Upper lobe of left lung (tissue), 6 donors: ENCODE data around the gene IKZF2. TPM values are rescaled to one million over a fixed set of nuclear protein-coding genes. Genes with fewer than 3 reads are reported as not detected.

ENCODE experiments used
- ATAC-seq, 2 donors: fragments of 200-7000 bp; cut with Tn5 transposase; one replicate each; pipeline ENCODE4 v1.9.1; 2022; ENCODE audit warnings: mild to moderate bottlenecking in 2 of 2, moderate library complexity in 2 of 2; ENCODE audit not compliant: low FRiP score in 2 of 2
- DNase-seq, 2 donors: peaks; one replicate each; pipeline ENCODE4 v3.0.0-alpha.2; 2019 to 2020
- H3K27ac ChIP-seq, 4 donors: fragments of 200-600 bp; sonication (generic); one replicate each; pipeline ENCODE4 v1.5.1; 2016 to 2019
- H3K27me3 ChIP-seq, 4 donors: fragments of 200-600 bp; sonication (generic); one replicate each; pipeline ENCODE4 v1.5.1; 2017 to 2019
- H3K36me3 ChIP-seq, 4 donors: fragments of 200-600 bp; sonication (generic); one replicate each; pipeline ENCODE4 v1.5.1; 2016 to 2019
- H3K4me1 ChIP-seq, 4 donors: fragments of 200-600 bp; sonication (generic); one replicate each; pipeline ENCODE4 v1.5.1; 2018 to 2019
- H3K4me3 ChIP-seq, 4 donors: fragments of 200-600 bp; sonication (generic); one replicate each; pipeline ENCODE4 v1.5.1; 2017 to 2019; ENCODE audit warnings: mild to moderate bottlenecking in 2 of 4, moderate library complexity in 1 of 4
- H3K9me3 ChIP-seq, 4 donors: fragments of 200-600 bp; sonication (generic); one replicate each; pipeline ENCODE4 v1.5.1; 2018 to 2019
- EP300 ChIP-seq, 4 donors: sonication (generic); formaldehyde crosslinking; IDR thresholded peaks; one replicate each; pipeline ENCODE4 v1.5.1; 2017; ENCODE audit warnings: antibody characterized with exemption in 4 of 4, control low read depth in 2 of 4
- POLR2A ChIP-seq, 4 donors: fragments of 450-650 bp; IDR thresholded peaks; one replicate each; pipeline ENCODE4 v1.5.1; 2016 to 2017; ENCODE audit warnings: antibody characterized with exemption in 4 of 4, mild to moderate bottlenecking in 2 of 4
- POLR2AphosphoS5 ChIP-seq, 2 donors: sonication (generic); formaldehyde crosslinking; IDR thresholded peaks; one replicate each; pipeline ENCODE4 v1.5.1; 2017; ENCODE audit warnings: antibody characterized with exemption in 2 of 2
- WGBS, 2 donors: methylation state at CpG; one replicate each; pipeline ENCODE4 v1.1.5; 2017 to 2018; 5-methylcytosine and 5-hydroxymethylcytosine counted together
- total RNA-seq, 6 donors: library from RNA; depleted of rRNA in 4 of 6; stranded (reverse); fragments of >200 nt in 4 of 6; gene quantifications; one replicate each; pipeline versions ENCODE4 v1.1.0 to v1.2.1, GENCODE V29; 2016 to 2021
- TF ChIP-seq, protein P1 (sequence below), 6 experiments: fragments of 450-650 bp in 4 of 6; fragments of 200-600 bp in 2 of 6; sonication (generic) in 2 of 6; IDR thresholded peaks; one replicate each; pipeline ENCODE4 v1.5.1; 2016 to 2019; ENCODE audit warnings: antibody characterized with exemption in 6 of 6
- donor health status: DM: no; HTN: no; CAD: no; lungs with moderate emphysema.
- donor health status: DM: no; HTN: yes; CAD: no; lungs with severe emphysema.

Gene IKZF2
- total RNA-seq, 6 donors from 2014 or later = 10.4 to 35.7 (median 13.5) TPM

DNA sequence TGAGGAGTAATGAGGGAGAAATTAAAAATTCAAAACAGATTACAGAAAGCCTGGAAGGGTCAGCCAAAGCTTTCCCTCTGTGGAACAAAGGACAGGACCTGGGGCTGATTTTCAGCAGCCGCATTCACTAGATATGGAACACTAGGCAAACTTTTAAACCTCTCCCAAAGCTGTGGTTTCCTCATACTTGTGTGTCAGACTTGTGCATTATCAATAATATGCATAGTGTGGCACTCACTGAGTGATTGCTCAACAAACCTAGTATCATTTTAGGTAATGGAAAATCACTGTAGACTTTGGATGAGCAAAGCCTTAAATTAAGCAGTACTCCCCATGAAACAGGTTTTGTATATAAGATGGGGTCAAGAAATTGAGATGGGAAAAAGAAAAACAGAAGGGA is 26.3 kb upstream of the IKZF2 start:
- ATAC-seq (no peak), DNase-seq (no peak)
- Histone ChIP-seq H3K36me3 (no peaks in the 10 kb centered on the region), H3K27me3 (no peaks in the 10 kb centered on the region), H3K27ac (no peak overlapping the region), H3K4me1 (no peaks in the 10 kb centered on the region), H3K9me3 (no peaks in the 10 kb centered on the region), H3K4me3 (no peak overlapping the region)
- 75 to 82% methylated on average over 1 of the region's 1 CpG for WGBS, 2 donors
- TF ChIP-seq EP300 (IDR thresholded peaks at IDR 0.05) (no peak), POLR2A (IDR thresholded peaks at IDR 0.05) (no peak), POLR2AphosphoS5 (IDR thresholded peaks at IDR 0.05) (no peak)
- TF ChIP-seq, protein P1, sequence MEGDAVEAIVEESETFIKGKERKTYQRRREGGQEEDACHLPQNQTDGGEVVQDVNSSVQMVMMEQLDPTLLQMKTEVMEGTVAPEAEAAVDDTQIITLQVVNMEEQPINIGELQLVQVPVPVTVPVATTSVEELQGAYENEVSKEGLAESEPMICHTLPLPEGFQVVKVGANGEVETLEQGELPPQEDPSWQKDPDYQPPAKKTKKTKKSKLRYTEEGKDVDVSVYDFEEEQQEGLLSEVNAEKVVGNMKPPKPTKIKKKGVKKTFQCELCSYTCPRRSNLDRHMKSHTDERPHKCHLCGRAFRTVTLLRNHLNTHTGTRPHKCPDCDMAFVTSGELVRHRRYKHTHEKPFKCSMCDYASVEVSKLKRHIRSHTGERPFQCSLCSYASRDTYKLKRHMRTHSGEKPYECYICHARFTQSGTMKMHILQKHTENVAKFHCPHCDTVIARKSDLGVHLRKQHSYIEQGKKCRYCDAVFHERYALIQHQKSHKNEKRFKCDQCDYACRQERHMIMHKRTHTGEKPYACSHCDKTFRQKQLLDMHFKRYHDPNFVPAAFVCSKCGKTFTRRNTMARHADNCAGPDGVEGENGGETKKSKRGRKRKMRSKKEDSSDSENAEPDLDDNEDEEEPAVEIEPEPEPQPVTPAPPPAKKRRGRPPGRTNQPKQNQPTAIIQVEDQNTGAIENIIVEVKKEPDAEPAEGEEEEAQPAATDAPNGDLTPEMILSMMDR (IDR thresholded peaks at IDR 0.05) = no peak

DNA sequence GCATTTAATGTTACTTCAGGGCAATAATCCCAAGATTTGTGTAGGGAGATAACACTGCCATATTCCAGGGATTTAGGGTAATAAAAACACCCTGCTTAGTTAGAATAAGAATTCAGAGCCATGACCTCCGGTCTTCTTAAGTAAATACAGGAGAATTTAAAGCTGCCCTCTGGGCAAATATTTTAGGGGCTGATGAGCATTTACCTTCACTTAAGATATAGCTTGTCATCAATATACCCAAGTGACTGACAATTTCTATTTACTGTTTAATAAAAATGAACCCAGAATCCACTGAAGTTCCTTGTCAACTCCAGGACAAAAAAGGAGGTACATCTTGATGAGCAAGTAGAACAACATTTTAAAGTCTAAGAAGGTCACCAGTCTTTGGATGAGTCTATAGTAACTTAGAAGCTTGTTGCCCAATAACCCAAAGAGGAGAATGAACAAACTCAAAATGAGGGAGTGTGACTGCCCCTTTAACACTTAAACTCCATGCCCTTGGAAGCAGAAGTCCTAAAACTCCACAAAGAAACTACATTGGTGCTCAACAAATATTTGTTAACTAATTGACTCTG is 24.3 kb upstream of the IKZF2 start:
- H3K9me3 ChIP-seq = no peaks in the 10 kb centered on the region
- H3K27me3 ChIP-seq = no peaks in the 10 kb centered on the region
- no peaks in the 10 kb centered on the region for H3K36me3 ChIP-seq
- ATAC-seq (no peak), DNase-seq (no peak)
- no peaks in the 10 kb centered on the region for H3K4me1 ChIP-seq
- no peak overlapping the region for H3K27ac ChIP-seq
- whole genome bisulfite sequencing, 2 donors = 73 to 79% methylated on average over 1 of the region's 1 CpG
- TF ChIP-seq, protein P1 (IDR thresholded peaks at IDR 0.05) = no peak
- TF ChIP-seq POLR2A (IDR thresholded peaks at IDR 0.05) (no peak), POLR2AphosphoS5 (IDR thresholded peaks at IDR 0.05) (no peak), EP300 (IDR thresholded peaks at IDR 0.05) (no peak)
- no peak overlapping the region for H3K4me3 ChIP-seq

DNA sequence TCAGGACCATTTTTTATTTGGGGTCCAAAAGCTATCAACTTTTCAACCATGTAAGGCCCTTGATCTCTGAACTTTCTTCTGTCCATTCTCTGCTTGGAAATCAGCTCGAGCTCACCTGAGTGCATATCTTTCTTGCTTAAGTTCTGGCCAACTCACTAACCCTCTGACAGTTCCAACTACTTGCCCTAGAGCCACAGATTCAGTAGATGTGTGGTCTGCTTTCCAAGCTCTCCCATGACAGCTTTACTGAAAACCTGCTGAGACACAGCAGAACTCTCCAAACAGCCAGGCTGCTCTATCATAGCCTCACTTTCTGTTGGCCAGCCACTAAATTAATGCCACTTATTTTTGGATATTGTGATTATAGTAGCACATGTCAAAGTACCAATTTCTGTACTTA is 21.2 kb upstream of the IKZF2 start:
- Histone ChIP-seq H3K4me1 (no peaks in the 10 kb centered on the region), H3K27me3 (no peaks in the 10 kb centered on the region), H3K9me3 (no peaks in the 10 kb centered on the region), H3K36me3 (no peaks in the 10 kb centered on the region), H3K27ac (no peak overlapping the region), H3K4me3 (no peak overlapping the region)
- TF ChIP-seq POLR2AphosphoS5 (IDR thresholded peaks at IDR 0.05) = no peak
- TF ChIP-seq POLR2A (IDR thresholded peaks at IDR 0.05) = no peak
- TF ChIP-seq, protein P1 (IDR thresholded peaks at IDR 0.05) = no peak
- no peak for TF ChIP-seq EP300 (IDR thresholded peaks at IDR 0.05)
- no peak for DNase-seq
- no peak for ATAC-seq
- WGBS, 2 donors = 64% methylated on average over 1 of the region's 1 CpG

DNA sequence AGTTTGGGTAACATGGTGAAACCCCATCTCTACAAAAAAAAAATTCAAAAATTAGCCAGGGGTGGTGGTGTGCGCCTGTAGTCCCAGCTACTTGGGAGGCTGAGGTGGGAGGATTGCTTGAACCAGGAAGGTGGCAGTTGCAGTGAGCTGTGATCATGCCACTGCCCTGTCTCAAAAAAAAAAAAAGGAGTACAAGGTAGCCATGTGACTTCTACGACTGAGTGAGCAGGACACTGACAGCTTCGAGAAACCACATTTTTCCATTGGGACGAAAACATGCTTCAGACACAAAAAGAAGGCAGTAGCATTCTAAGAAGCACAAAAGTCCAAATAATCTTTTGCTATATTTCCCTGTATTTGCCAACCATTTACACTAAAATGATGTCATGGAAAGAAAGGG is 19.7 kb upstream of the IKZF2 start:
- Histone ChIP-seq H3K4me3 (no peak overlapping the region), H3K9me3 (no peaks in the 10 kb centered on the region), H3K27ac (no peak overlapping the region), H3K36me3 (no peaks in the 10 kb centered on the region), H3K4me1 (no peaks in the 10 kb centered on the region), H3K27me3 (no peaks in the 10 kb centered on the region)
- DNase-seq = no peak
- TF ChIP-seq, protein P1 (IDR thresholded peaks at IDR 0.05) = no peak
- no peak for TF ChIP-seq POLR2AphosphoS5 (IDR thresholded peaks at IDR 0.05)
- TF ChIP-seq EP300 (IDR thresholded peaks at IDR 0.05) = no peak
- no peak for TF ChIP-seq POLR2A (IDR thresholded peaks at IDR 0.05)
- ATAC-seq = no peak
- 90 to 93% methylated on average over 4 of the region's 4 CpGs for WGBS, 2 donors

DNA sequence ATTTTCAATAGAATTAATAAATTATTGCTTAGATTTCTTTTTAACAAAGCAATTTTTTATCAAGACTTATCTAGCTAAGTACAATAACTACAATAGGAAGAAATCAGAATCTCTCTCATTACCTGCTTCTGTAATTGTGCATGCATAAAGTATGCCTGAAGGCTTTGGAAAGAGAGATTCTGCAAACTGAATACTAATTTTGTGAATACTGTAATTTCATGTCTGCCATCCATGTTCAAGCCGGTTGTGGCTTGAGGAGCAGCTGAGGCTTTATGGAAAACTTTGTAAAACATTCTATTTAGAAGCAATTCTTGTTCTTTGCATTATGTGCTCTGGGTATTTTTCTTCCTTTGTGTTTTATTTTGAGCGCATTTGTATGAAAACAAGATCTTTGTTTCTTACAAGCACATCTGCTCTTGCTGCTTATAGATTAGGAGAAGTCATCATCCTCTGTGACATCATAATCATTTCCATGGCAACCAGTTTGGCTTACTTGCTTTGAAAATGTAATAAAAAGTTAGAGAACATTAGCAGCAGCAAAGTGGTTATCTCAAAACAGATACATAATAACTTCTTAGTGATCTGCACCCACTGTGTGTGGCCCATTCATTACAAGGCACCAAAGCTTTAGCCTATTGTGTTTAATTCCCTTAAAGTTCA is 16.0 kb upstream of the IKZF2 start:
- DNase-seq (no peak), ATAC-seq (no peak)
- TF ChIP-seq EP300 (IDR thresholded peaks at IDR 0.05) (no peak), POLR2AphosphoS5 (IDR thresholded peaks at IDR 0.05) (no peak), POLR2A (IDR thresholded peaks at IDR 0.05) (no peak)
- TF ChIP-seq, protein P1 (IDR thresholded peaks at IDR 0.05) = no peak
- no peaks in the 10 kb centered on the region for H3K4me1 ChIP-seq
- no peaks in the 10 kb centered on the region for H3K27me3 ChIP-seq
- no peaks in the 10 kb centered on the region for H3K9me3 ChIP-seq
- H3K27ac ChIP-seq = no peak overlapping the region
- no peaks in the 10 kb centered on the region for H3K36me3 ChIP-seq
- no peak overlapping the region for H3K4me3 ChIP-seq
- WGBS, 2 donors = 92 to 96% methylated on average over 2 of the region's 2 CpGs
